ENCODE measurements around the gene DIPK2A. TPM values are rescaled to one million over a fixed set of nuclear protein-coding genes. Genes with fewer than 3 reads are reported as not detected.

The DIPK2A gene
- total RNA-seq, 1 donor: 47.1 TPM

GRCh38 chr3:143973259-143974021 is 1.8 kb downstream of the DIPK2A start:
- peak; percentile 55 to 89 (median 86) for DNase-seq (ENCODE audit: low read depth in 2 of 3, low spot score in 2 of 3)

GRCh38 chr3:143974271-143975238 is 2.9 kb downstream of the DIPK2A start:
- no peak for DNase-seq (ENCODE audit: low read depth in 2 of 3, low spot score in 2 of 3)

GRCh38 chr3:143975554-143976152 is 4.0 kb downstream of the DIPK2A start:
- peak in 2 of 3 donors; percentile 53 to 69 for DNase-seq (ENCODE audit: low read depth in 2 of 3, low spot score in 2 of 3)

GRCh38 chr3:143977341-143978262 is 6.0 kb downstream of the DIPK2A start:
- DNase-seq (ENCODE audit: low read depth in 2 of 3, low spot score in 2 of 3): peak in 1 of 3 donors; percentile 42

GRCh38 chr3:143978263-143978631 is 6.6 kb downstream of the DIPK2A start:
- DNase-seq (ENCODE audit: low read depth in 2 of 3, low spot score in 2 of 3): no peak

- no peak for DNase-seq (ENCODE audit: low read depth in 2 of 3, low spot score in 2 of 3)
Measured at GRCh38 chr3:143979041-143979440, 7.4 kb downstream of the DIPK2A start.

GRCh38 chr3:143979813-143980212 is 8.2 kb downstream of the DIPK2A start:
- DNase-seq (ENCODE audit: low read depth in 2 of 3, low spot score in 2 of 3): no peak

- no peak for DNase-seq (ENCODE audit: low read depth in 2 of 3, low spot score in 2 of 3)
Measured at GRCh38 chr3:143988306-143988705, 16.7 kb downstream of the DIPK2A start.

GRCh38 chr3:143989461-143989860 is 17.8 kb downstream of the DIPK2A start:
- peak in 1 of 3 donors; percentile 44 for DNase-seq (ENCODE audit: low read depth in 2 of 3, low spot score in 2 of 3)

- no peak for DNase-seq (ENCODE audit: low read depth in 2 of 3, low spot score in 2 of 3)
Measured at GRCh38 chr3:143991713-143992112, 20.1 kb downstream of the DIPK2A start.

GRCh38 chr3:143998266-143998665 is 26.6 kb downstream of the DIPK2A start:
- DNase-seq (ENCODE audit: low read depth in 2 of 3, low spot score in 2 of 3): no peak

- no peak for DNase-seq (ENCODE audit: low read depth in 2 of 3, low spot score in 2 of 3)
Measured at GRCh38 chr3:144003051-144003450, 31.4 kb downstream of the DIPK2A start.

- no peak for DNase-seq (ENCODE audit: low read depth in 2 of 3, low spot score in 2 of 3)
Measured at GRCh38 chr3:144010371-144010770, 38.7 kb downstream of the DIPK2A start.

GRCh38 chr3:144011251-144011799 is 39.7 kb downstream of the DIPK2A start:
- no peak for DNase-seq (ENCODE audit: low read depth in 2 of 3, low spot score in 2 of 3)

GRCh38 chr3:144015133-144015532 is 43.5 kb downstream of the DIPK2A start:
- DNase-seq (ENCODE audit: low read depth in 2 of 3, low spot score in 2 of 3): no peak

- DNase-seq (ENCODE audit: low read depth in 2 of 3, low spot score in 2 of 3): no peak
Measured at GRCh38 chr3:144018776-144019175, 47.2 kb downstream of the DIPK2A start.
